D721Med (cell line): Measurements from ENCODE around the gene TIAM2.

Experiments used
- DNase-seq: peaks from one replicate; pipeline ENCODE4 v3.0.0; 2011; ENCODE audit warnings: low spot score; ENCODE audit not compliant: insufficient read length
- FAIRE-seq: peaks from 2 replicates; lab custom pipeline; 2011; peaks lifted over from hg19 to GRCh38; lab: Jason Lieb, UNC
- TF ChIP-seq, protein P1 (sequence below): IDR thresholded peaks from 2 replicates; pipeline ENCODE4 v1.5.1; 2012; ENCODE audit warnings: mild to moderate bottlenecking, control low read depth; ENCODE audit not compliant: insufficient read depth; ENCODE audit errors: missing control alignments

Gene TIAM2

DNA sequence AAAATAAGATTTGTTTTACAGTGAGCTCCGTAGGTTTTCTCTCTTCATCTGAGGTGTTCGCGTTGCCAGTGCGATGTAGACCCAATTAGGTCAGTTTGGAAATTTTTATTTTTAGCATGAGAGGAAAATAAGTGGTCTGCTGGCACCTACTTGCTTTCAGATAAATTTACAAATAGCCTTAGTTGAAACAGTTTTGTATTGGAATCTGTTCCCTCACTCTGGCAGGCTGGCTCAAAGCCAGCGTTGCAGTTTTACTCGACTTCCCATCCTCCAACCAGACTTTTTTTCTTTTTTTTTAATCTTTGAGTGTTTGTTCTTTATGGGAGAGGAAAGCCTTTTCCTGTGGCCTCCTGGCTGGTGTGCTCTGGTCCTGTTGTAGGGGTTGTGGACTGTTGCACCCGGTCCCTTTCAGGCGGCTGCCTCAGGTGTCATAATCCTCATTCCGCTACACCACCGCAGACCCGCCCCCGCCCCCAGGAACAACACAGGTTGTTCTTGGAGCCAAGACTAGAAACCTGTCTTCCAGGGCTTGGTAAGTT is 46.7 kb downstream of the TIAM2 start:
- no peak for DNase-seq
- TF ChIP-seq, protein P1, sequence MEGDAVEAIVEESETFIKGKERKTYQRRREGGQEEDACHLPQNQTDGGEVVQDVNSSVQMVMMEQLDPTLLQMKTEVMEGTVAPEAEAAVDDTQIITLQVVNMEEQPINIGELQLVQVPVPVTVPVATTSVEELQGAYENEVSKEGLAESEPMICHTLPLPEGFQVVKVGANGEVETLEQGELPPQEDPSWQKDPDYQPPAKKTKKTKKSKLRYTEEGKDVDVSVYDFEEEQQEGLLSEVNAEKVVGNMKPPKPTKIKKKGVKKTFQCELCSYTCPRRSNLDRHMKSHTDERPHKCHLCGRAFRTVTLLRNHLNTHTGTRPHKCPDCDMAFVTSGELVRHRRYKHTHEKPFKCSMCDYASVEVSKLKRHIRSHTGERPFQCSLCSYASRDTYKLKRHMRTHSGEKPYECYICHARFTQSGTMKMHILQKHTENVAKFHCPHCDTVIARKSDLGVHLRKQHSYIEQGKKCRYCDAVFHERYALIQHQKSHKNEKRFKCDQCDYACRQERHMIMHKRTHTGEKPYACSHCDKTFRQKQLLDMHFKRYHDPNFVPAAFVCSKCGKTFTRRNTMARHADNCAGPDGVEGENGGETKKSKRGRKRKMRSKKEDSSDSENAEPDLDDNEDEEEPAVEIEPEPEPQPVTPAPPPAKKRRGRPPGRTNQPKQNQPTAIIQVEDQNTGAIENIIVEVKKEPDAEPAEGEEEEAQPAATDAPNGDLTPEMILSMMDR = no peak
- no peak for FAIRE-seq

- DNase-seq = no peak
- TF ChIP-seq, protein P1 = no peak
- FAIRE-seq = no peak
Measured at GRCh38 chr6:155042983-155043382, 47.9 kb downstream of the TIAM2 start.

- DNase-seq (no peak), FAIRE-seq (no peak)
- TF ChIP-seq, protein P1 = no peak
Measured at GRCh38 chr6:155045561-155046404, 50.7 kb downstream of the TIAM2 start.

DNA sequence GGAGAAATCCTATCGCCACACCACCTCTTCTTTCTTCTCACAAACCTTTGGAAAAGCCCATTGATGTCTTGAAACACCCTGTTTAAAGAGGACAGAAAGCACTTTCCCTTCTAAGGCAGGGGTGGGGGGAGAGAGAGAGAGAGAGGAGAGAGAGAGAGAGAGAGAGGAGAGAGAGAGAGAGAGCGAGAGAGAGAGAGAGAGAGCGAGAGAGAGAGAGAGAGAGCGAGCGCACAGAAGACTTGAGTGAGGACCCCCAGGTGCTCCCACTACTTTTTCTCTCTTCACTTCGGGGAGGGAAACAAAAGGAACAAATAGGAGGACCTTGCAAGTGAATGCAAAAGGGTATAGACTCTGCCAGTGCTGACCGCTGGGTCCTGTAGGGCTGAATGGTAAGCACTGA is 52.4 kb downstream of the TIAM2 start:
- TF ChIP-seq, protein P1 = no peak
- DNase-seq (no peak), FAIRE-seq (no peak)

DNA sequence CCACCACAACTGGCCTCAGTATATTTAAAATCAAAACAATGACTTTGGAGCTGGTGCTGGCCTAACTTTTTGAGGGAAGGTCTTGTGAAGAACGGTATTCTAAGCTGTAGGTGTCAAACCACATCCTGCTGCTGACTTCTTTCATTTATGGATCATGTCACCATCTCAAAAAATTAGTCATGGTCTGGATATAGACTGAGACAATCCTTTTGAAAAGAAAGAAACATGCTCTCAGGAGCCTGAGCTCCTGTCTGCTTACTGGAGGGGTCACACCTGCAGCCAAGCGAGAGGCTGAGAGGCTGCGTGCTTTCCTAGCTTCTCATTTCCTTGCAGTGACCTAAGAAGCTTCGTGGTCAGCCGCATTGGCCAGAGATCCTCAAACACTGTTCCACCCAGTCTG is 55.2 kb downstream of the TIAM2 start:
- DNase-seq (no peak), FAIRE-seq (no peak)
- TF ChIP-seq, protein P1 = no peak

DNA sequence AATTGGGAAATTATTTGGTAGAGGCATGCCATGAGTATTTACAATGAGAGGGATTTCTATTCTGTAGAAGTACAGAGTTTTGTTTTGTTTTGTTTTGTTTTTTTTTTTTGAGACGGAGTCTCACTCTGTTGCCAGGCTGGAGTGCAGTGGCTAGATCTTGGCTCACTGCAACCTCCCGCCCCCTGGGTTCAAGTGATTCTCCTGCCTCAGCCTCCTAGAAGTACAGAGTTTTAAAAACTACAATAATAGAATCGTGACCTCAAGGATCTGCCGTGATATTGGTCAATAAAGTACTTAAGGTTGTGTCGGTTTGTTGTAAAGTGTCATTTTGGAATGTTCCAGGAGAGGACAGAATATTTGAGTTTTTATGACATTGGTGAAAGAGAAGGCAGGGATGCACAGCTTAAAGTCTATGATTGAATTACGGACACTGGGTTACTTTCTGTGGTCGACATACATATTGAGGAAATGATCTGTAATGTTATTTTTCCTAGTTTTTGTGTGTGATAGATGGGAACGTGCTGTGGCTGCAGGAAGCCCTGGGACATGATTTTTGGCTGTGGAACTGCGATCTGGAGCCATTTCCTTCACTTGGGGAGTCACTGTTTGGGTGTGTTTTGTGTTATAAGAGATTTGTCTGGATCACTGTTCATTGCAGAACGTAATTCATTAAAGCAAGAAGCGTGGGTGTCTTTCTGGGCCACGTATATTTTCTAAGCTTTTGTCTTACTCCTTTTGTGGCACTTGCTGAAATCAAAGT is 59.6 kb downstream of the TIAM2 start:
- FAIRE-seq = no peak
- TF ChIP-seq, protein P1 = no peak
- no peak for DNase-seq
